ENCODE data around the gene TSC22D3.

GRCh38 chrX:107752714-107753113, 22.9 kb downstream of the TSC22D3 start:
- TF ChIP-seq CTCF (IDR thresholded peaks at IDR 0.05), result no peak
- TF ChIP-seq ZFX (IDR thresholded peaks at IDR 0.05; ENCODE audit: borderline replicate concordance), result no peak
